Activated T-cell treated with anti-CD3 and anti-CD28 coated beads for 1 hour (primary cell): ENCODE measurements around the gene CD63.

Experiments
- DNase-seq: peaks from one replicate; pipeline ENCODE4 v3.0.0-alpha.2; 2020; ENCODE audit warnings: low read depth

Gene CD63

DNA sequence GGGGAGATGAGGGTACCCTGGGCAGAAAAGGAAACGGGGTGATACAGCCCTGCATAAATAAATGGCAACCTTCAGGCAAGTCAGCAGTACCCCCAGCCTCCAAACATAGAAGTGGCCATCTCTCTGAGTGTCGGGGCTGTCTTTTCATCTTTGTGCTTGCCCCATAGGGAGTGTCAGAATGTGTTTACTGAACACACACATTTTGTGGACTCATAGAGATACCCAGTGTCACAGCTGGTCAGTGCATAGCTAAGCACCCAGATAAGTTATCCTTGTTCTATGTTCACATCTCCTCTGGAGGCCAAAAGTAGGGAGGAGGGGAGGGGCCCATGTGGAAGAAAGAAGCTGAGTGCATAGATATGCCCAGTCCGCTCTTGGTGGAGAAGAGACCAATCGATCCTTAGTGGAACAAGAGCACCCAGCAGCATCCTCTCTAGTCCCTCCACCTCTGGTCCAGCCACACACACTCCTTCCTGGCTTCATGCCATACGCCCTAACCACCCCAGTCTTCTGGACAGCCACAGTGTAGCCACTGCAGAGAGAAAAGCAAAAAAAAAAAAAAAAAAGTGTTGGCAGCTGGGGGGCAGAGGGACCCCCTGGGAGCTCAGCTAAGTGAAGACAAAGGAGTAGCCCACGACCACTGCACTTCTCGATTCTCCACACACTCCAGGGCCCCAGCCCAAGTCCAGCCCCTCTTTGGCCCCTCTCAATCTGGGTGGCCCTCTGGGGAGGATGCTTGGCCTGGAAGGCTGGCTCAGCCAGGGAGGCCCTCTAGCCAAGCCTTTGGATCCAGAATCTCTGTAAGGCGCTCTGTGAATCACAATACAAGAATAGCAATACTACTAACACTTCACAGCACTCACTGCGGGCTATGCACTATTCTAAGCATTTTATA lies 23.7 kb downstream of the CD63 start:
- DNase-seq = no peak

DNA sequence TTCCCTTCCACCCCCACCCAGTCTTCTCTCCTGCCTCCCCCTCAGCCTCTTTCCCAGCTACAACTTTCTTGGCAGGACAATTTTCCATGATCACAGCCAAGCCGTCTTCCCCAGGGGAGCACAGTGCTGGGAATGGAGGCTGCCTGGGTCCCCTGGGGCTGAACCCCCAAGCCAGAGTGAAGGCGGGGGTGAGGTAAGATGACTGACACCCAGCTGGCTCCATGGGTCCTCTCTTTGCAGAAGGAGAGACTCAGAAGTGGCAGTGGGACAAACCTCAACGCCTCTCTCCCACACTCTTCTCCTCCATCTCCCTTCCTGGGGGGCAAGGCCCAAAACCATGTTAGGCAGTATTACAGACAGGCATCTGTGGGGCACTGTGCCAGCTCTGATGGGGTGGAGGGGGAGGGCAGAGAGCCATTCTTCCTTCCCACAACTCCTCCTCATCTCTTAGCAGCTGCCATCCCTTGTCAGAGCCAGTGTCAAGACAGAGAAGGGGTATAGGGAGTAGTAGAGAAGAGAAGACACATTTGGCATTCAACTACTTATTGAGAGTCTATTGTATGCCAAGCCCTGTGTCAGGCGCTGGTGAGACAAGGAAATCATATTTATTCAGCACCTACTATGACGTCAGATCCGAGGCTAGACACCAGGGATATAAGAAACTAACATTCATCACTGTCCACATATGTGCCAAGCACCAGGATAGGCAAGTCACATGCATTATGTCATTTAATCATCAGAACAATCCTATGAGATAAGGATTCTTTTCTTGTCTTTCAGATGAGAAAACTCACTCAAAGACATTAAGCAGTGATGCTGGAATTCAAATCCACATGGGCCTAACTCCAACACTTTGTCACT lies 24.7 kb downstream of the CD63 start:
- no peak for DNase-seq

DNA sequence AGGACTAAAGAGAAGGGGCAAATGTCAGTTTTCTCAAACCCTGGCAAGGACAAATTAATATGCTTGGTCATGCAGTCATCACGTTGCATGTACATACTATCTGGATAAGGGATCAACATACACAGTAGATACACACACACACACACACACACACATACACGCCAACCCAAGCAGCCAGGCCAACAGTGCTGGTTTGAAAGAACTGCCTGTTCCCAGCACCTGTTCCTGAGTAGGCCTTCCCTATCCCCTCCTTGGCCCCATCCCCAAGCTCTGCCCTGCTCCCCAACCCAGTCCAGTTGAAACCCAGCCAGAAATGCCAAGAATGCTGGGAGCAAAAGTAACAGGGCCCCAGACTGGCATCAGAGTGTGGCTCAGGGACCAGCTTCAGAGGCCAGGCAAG lies 25.5 kb downstream of the CD63 start:
- DNase-seq = no peak

DNA sequence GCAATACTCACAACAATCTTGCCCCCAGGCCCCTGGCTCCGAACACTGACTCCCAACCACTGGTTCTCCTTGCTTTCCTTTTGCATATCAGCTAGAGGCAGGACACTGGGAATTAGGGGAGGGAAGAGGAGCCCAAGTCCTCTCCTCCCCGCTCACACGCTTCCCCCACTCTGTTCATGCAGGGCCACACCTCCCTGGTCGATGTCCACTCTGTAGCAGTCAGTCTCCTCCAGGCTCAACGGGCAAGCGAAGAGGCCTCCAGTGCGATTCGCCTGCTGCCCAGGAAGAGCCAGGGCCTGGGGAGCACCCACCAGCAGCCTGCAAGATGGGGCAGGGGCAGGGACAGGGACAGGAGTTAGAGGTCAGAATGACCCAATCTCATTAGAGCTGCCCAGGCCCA lies 25.9 kb downstream of the CD63 start:
- no peak for DNase-seq

DNA sequence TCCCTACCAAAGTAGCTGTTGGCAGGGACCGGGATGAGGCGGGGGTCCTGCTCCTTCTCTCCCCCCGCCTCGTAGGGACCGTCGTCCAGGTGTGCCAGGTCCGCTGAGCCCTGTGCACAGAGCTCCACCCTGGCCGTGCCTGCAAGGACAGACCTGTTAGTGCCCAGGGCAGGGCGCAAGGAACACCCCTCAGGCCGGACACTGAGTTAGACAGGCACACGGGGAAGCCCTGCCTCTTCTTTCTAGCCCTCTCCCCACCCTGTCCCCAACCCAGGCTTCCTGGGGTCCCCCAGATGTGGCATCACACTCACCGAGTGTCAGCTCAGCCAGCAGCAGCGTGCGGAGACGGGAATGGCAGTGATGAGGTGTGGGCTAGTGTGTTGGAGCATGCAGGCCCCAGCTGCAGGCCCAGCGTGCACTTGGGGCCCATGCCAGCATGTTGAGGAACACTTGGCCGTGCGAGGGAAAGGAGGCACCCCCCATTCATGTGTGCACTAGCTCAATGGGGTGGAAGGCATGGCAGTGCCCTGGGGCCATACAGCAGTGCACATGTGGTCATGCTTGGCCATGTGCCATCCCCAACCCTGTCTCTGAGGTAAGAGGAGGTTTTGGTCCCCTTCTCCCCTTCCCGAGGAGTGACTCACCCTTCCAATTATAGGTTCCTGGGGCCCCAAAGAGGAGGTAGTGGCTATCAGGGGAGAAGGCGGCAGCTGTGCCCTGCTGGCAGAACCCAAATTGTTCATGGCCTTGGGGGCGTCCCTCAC lies 28.4 kb downstream of the CD63 start:
- DNase-seq = no peak

DNA sequence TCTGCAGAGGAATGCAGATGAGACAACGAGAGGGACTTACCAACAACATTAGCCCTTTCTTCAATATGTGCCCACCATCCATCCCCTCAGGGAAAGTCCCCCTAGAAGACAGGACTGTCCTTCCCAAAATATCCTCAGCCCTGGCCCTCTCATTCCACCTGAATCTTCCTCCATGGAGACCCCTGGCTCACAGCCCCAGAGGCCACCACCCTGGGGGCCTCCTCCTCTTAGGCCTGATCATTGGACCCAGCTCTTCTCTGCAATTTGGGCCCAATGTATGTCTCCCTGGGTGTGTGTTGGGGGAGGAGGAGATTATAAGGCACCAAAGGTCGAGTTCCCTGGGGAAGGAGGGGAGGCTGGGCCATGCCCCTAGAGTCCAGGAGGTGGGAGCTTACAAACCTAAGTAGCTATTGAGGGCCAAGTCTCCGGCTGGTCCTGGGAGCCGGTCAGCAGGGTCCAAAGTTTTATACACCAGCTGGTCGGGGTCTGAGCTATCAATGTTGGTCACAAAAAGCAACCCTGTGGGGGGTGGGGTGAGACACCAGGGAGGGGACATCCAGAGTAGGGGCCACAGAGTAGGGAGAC lies 29.2 kb downstream of the CD63 start:
- no peak for DNase-seq

DNA sequence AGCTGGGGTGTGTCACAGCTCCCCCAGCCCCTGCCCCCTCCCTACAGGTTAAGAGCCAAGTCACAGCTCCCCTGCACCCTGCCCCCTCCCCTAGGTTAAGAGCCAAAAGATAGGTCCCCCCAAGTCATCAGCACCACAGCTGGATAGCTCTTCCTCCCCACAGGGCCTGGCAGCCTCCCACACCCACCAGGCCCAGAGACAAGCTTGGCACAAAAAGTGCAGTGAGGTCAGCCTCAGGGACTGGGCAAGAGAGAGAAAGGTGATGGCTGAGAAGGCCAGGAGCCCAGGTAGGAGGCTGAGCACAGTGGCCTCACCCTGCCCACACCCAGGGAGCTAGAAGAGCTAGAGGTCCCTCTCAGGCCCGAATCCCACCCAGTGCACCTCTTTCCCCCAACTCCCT lies 29.8 kb downstream of the CD63 start:
- DNase-seq = no peak

DNA sequence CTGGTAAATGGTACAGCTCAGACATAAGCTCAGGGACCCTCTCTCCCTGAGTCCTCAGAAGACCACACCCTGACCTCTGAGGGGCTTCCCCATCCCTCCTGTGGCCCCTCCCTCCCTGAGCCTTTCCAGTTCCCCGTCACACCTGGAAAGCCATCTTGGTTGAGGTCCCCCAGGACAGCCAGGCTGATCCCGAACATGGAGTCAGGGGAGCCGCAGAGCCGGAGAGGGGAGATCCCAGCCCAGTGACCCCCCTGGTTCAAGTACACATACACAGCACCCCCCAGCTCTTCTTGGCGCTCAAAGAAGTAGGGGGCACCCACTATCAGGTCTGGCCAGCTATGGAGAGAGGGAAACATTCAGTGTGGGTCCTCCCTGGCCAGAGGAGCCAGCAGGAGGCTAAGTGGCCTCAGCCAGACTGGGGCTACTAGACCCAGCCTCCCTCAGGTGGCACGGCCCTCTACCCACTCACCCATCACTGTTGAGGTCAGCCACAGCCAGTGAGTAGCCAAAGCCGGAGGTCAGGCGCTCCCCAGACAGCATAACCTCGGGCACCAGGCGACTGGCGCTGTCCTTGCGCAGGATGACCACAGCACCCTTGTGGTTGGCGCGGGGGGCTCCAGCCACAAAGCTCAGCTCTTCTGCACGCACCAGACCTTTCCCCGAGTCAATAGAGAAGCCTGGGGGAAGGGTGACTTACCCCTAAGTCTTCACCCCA lies 30.4 kb downstream of the CD63 start:
- DNase-seq = no peak

DNA sequence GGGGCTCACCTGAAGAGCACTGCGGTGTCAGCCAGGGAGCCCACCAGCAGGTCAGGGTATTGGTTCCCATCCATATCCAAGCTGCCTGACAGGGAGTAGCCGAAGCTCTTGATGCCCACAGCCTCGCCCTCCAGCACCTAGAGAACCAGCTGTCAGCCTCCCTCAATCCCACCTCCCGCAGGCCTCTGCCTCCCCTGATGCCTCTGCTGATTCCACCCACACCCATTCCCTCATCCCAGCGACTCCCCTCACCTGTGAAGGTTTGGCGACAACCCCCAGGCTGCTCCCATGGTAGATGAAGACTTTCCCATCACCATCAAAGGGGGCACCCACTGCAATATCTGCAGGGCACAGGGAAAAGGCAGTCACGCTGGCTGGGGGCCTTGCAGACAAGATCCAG lies 31.1 kb downstream of the CD63 start:
- DNase-seq = no peak

DNA sequence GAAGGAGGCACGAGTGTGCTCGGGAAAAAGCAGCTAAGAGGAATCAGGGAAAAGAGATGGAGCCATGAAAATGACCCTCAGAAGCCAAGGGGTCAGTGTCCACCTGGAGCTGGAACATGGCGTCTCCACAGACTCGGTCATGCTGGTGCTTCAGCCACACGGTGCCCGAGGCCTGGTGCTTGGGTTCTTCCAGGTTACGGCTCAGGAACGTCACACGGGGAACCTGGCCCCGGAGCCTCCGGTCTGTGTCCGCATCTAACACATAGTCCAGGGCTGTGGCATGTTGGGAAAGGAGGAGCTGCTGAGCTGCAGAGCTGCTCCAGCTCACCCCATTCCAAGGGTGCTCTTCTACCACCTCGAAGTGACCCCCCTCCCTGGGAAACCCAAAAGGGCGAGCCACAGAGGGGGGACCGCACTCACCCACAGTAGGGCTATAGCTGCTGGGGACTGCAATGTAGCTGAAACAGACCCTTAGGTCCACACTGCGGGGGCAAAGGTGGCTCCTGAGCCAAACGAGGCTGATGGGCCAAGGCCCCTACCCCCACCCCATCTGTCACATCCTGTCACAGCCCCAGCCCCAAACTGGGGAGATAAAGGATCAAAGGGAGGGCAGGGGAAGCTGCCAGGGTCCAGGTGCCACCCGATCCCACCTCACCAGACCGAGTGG lies 31.9 kb downstream of the CD63 start:
- DNase-seq = no peak

DNA sequence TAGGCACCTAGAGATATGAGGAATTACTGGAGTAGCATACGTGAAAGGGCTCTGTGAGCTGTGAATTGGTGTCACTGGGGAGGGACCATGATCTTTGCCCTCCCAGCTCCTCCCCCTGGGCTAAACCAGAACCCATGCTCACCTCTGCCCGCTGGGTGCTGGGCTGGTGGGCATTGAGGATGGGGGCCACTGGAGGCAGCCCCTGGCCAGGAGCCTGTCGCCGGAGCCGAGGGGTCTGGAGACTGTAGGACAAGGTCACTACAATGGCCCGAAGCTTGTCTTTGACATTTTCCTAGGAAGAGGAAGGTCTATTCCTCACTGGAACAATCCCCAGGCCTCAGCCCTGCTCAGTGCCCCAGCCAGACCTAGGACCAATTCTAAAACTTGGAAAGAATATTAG lies 32.7 kb downstream of the CD63 start:
- no peak for DNase-seq

DNA sequence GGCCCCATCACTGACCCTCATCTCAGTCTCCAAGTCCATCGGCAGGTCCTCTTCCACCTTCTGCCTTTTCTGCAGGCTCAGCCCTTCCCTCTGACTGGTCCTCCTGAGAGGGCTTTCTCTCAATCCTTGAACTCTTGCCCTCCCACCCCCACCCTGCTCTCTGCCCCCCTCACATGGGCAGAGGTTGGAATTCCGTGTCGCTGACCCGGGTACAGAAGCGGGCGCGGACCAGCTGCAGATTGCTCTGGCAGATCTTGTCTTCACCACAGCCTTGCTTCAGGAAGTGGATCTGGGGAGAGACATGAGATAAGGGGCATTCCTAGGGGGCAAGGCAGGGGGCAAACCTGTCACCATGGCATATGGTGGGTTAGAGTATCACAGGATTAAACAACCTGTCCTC lies 33.5 kb downstream of the CD63 start:
- no peak for DNase-seq

DNA sequence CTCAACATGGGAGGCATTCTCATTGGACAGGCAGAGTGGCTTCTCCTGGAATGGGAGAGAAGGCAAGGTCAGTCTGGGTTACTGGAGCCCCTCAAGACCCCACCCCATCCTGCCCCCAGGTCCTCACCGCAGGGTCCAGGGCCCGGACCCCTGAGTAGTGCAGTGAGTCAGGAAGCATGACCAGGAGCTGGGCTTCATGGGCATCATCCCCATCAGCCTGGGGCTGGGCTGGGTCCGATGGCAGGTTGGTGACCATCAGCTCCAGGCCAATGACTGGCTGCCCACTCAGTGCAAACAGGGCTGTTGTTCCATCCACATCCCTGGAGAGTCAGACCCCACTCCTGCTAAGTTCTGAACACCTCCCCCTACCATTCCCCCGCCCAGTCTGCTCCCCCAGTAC lies 34.2 kb downstream of the CD63 start:
- no peak for DNase-seq

DNA sequence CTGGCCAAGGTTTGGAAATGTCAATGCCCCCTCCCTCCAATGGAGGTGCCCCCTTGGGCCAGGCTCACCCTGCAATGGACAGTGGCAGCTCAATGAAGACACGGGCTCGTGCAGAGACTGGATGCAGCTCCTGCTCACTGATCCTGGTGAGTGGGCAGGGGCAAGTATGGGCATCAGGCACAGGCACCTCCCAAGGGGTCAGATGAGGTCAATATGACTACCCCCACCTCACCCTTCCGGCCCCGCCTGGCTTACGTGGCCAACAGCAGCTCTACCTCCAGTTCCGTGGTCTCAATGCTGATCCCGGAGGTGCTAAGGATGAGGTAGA lies 34.7 kb downstream of the CD63 start:
- DNase-seq = no peak

DNA sequence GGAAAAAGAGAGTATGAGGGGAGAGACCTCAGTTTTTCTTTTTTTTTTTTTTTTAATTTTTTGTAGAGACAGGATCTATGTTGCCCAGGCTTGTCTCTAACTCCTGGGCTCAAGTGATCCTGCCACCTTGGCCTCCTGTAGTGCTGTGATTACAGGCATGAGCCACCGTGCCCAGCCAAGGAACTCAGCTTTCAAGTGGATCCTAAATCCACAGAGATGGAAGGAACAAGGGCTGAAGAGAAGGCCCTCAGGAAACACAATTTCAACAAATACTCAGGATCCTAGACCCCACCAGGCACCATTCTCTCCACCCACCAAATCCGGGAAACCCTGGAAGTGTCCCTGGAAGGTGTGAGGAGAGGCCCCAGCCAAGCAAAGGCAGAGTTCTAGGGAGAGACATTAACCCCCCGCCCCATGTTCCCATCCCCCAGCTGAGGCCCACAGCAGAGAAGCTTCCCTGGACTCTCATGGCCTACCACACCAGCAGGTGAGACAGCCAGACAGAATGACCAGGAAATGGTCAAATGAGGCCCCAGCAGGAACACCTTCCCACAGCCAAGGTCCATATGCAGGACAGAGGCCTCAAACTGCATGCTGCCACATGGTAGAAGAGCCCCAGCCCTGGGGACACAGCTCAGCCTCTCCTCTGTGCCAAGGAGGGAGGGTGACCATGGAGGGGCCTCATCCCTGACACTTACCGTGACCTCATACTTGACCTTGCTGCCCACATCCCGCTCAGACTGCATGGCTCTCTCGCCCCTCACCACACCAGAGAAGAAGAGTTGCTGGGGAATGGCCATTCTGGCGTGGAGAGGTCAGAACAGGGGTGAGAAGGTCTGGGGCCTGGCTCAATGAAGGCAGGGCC lies 35.3 kb downstream of the CD63 start:
- no peak for DNase-seq

DNA sequence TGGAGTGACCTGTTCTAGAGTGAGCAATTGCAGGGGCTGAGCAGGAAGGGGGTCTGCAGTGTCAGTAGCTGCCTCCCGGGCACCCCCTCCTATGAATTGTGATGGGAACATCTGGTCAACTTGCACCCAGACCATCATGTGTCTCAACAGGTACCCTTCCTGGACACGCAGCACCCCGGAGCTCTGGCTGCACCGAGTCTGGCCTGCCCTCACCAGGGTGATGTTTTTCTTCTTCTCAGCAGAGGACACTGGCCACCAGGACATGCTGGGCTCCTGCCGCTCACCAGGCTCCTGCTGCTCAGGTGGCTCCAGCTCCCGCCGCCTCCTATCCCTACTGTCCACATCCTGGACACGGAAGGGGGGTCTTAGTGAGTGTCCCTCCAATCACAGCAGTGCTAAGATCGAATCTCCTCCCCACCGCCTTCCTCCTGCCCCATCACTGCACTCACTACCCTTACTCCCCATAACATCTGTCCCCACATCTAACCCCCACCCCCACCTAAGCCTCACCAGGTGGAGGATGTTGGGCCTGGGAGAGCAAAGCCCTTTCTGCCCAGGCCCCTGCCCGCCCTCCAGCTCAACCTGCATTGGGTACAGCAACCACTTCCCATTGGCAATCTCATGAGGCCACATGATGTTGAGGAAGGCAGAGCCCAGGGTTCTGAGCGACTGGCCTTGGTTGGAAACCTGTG lies 36.0 kb downstream of the CD63 start:
- no peak for DNase-seq

DNA sequence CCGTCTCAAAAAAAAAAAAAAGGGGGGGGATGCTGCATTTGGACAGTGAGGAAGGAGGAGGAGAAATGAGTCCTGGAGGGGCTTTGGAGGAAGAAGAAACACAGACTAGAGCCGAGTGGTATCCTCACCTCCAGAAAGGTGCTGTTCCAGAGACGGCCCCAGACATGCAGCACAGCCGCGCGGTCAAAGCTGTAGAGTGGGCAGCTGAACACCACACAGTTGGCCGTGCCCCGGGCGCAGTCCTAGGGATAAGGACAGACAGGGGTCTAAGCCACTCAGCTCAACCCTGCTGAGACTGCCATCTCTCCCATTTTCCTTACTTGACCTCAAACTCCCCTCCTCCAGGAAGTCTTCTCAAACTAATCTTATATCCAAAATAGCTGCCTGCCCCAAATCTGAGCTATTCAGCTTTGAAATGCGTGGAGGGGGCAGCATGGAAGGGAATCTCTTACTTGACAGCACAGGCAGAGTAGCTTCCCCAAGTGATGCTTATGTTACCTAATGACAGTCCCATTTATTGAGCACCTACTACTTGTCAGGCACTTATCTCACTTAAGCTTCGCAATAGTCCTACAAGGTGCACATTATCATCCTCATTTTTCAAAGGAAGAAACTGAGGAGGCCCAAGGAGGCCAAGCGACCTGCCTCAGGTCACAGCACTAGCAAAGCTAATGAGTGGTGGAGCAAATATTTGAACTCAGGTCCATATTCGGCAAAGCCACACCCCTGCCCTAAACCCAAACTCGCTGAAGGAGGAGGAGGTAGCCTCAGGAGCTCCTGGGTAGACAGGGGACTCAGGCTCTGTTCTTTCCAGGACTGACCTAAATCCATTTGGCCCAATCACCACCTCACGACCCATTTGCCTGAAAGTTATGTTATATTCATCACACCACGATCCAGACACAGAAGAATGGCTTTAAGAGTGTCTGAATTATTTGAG lies 39.8 kb downstream of the CD63 start:
- DNase-seq = no peak

DNA sequence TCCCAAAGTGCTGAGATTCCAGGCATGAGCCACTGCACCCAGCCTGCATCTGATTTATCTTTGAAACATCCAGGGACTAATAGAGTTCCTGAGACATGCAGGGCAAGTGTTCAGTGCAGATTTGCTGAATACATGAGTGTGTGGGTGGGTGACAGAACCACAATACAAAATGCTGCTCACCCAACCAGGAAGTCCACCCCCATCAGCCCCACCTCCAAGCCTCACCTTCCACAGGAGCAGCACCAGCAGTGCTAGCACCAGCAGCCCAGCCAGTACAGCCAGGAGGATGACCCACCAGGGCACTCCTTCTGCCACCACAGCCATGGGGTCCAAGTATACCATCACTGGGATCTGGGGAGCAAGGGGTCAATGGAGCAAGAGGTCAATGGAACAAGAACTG lies 41.1 kb downstream of the CD63 start:
- DNase-seq = no peak
